Astrocyte (in vitro differentiated cells and primary cell): ENCODE results near the gene CLCF1.

Experiments
- CTCF ChIP-seq: IDR thresholded peaks from 2 replicates; pipeline ENCODE4 v1.5.1; 2011; ENCODE audit warnings: low read depth, mild to moderate bottlenecking, inconsistent platforms, low read length, moderate library complexity; ENCODE audit not compliant: insufficient read depth
- EZH2 ChIP-seq: IDR thresholded peaks from 2 replicates; pipeline ENCODE4 v1.6.1; 2012; ENCODE audit warnings: mild to moderate bottlenecking, low read length, inconsistent platforms; ENCODE audit not compliant: insufficient read depth

- no peak for TF ChIP-seq CTCF
- TF ChIP-seq EZH2 = no peak
Measured at GRCh38 chr11:67365736-67366444, 7.5 kb downstream of the CLCF1 start.
